Spleen (tissue), 11 donors: ENCODE results near the gene PNMA8C. TPM values are rescaled to one million over a fixed set of nuclear protein-coding genes. Genes with fewer than 3 reads are reported as not detected.

ENCODE experiments used
- DNase-seq: peaks from one replicate; pipeline ENCODE4 v3.0.0-alpha.2; 2020
- H3K27ac ChIP-seq, 8 donors: fragments of 200-600 bp; sonication (generic) in 7 of 8; 1 replicate in 4 of 8; 2 replicates in 4 of 8; pipeline versions ENCODE4 v1.5.0 to v1.8.0; 2016 to 2021; ENCODE audit warnings: inconsistent platforms in 4 of 8, mild to moderate bottlenecking in 4 of 8, moderate library complexity in 1 of 8
- H3K27me3 ChIP-seq, 7 donors: fragments of 200-600 bp; sonication (generic) in 6 of 7; replicated peaks in 1 of 7; 1 replicate in 4 of 7; 2 replicates in 3 of 7; pipeline versions ENCODE4 v1.5.0 to v1.8.0; 2016 to 2021; ENCODE audit warnings: inconsistent platforms in 3 of 7, mild to moderate bottlenecking in 1 of 7
- H3K36me3 ChIP-seq, 6 donors: fragments of 200-600 bp; sonication (generic) in 5 of 6; 1 replicate in 4 of 6; 2 replicates in 2 of 6; pipeline versions ENCODE4 v1.5.0 to v1.8.0; 2016 to 2021; ENCODE audit warnings: inconsistent platforms in 2 of 6
- H3K4me1 ChIP-seq, 6 donors: fragments of 200-600 bp; sonication (generic) in 5 of 6; 1 replicate in 3 of 6; 2 replicates in 3 of 6; pipeline versions ENCODE4 v1.5.0 to v1.8.0; 2016 to 2021; ENCODE audit warnings: inconsistent platforms in 3 of 6
- H3K4me3 ChIP-seq, 8 donors: fragments of 200-600 bp; sonication (generic) in 7 of 8; 1 replicate in 4 of 8; 2 replicates in 4 of 8; pipeline versions ENCODE4 v1.5.0 to v1.8.0; 2016 to 2021; ENCODE audit warnings: inconsistent platforms in 4 of 8, mild to moderate bottlenecking in 4 of 8, moderate library complexity in 2 of 8
- H3K9me3 ChIP-seq, 8 donors: fragments of 200-600 bp; sonication (generic) in 7 of 8; 1 replicate in 4 of 8; 2 replicates in 4 of 8; pipeline versions ENCODE4 v1.5.0 to v1.8.0; 2016 to 2021; ENCODE audit warnings: inconsistent platforms in 4 of 8
- POLR2A ChIP-seq, 3 donors: fragments of 450-650 bp; IDR thresholded peaks; one replicate each; pipeline ENCODE4 v1.5.1; 2017; ENCODE audit warnings: antibody characterized with exemption in 3 of 3, mild to moderate bottlenecking in 1 of 3
- POLR2AphosphoS5 ChIP-seq, 3 donors: sonication (generic); formaldehyde crosslinking; IDR thresholded peaks; one replicate each; pipeline ENCODE4 v1.5.1; 2017; ENCODE audit warnings: antibody characterized with exemption in 3 of 3
- WGBS, 5 donors: extraction: QIAGEN DNeasy Blood & Tissue Kit in 3 of 5; methylation state at CpG; one replicate each; pipeline versions ENCODE4 v1.1.5 to v1.1.7; 2013 to 2018; 5-methylcytosine and 5-hydroxymethylcytosine counted together
- intact Hi-C: fragments of 100-400 bp; cut with DNase I; formaldehyde crosslinking; loops from one replicate; pipeline ENCODE4 v1.15.0; 2023; ENCODE audit warnings: low total_unique reads
- polyA plus RNA-seq, 3 donors: library from polyadenylated mRNA; stranded (reverse); fragments of 200-250 nt; gene quantifications; one replicate each; pipeline ENCODE4 v1.2.1, GENCODE V29; 2013
- total RNA-seq, 7 donors: library from RNA; depleted of rRNA in 3 of 7; stranded (reverse); fragments of >200 nt in 3 of 7; fragmentation: NEBNext Ultra II Directional in 4 of 7; extraction: Animal tissue kit (Norgen Biotek cat#: 25700) in 4 of 7; gene quantifications; one replicate each; pipeline versions ENCODE4 v1.1.0 to v1.2.1, GENCODE V29; 2016 to 2021
- TF ChIP-seq, protein P1 (sequence below), 11 experiments: fragments of 200-600 bp in 7 of 11; fragments of 450-650 bp in 4 of 11; sonication (generic) in 4 of 11; IDR thresholded peaks in 8 of 11; conservative IDR thresholded peaks in 3 of 11; 1 replicate in 7 of 11; 2 replicates in 4 of 11; pipeline versions ENCODE4 v1.4.0 to v1.8.0; 2016 to 2021; ENCODE audit warnings: antibody characterized with exemption in 11 of 11, inconsistent platforms in 4 of 11, mild to moderate bottlenecking in 1 of 11
- donor health status: healthy with polysubstance abuse.
- donor health status: DM: no; HTN: no; CAD: no; lungs with moderate emphysema.
- donor health status: DM: no; HTN: no; CAD: no.
- donor health status: Bipolar disorder and iron deficiency.
- donor health status: healthy.
- donor health status: DM: no; HTN: no; CAD: no.
- donor health status: DM: yes; HTN: yes; CAD: no.

The PNMA8C gene
- total and polyA plus RNA-seq, 10 donors: 0.03 TPM; not detected in 9

DNA sequence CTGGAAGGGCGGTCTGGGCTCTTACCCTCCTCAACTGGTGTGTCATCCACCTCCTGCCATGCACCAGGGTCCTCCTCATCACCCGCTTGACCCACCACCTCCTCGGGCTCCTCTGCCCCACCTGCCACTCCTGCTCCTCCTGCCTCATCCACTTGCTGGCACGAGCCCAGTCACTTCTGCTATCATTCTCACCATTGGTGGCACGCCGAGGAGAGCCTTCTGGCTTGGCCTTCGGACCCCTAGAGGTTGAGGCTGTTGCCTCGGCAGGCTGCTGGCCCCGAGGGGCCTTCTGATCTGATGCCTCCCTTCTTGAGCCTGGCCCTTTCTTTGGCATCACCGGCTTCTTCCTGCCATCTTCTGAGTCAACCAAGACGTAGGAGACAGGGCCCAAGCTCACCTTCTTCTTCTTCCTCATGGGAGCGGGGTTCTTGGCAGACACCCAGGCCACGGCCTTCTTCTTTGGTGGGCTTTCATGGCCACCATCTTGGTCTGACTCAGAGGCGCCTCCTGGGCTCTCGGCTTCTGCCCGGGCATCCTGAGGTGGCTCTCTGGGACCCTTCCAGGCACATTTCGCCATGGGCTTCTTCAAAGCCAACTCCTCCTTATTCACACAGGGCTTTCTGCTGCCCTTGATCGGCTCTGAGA, 40.9 kb upstream of the PNMA8C start:
- Histone ChIP-seq H3K4me1 (peaks cover 0 to 13% (median 7%) of the 10 kb centered on the region in 6 donors), H3K4me3 (no peak overlapping the region), H3K9me3 (no peaks in the 10 kb centered on the region), H3K27me3 (peaks cover 0 to 61% (median 11%) of the 10 kb centered on the region in 7 donors), H3K27ac (no peak overlapping the region), H3K36me3 (no peaks in the 10 kb centered on the region)
- TF ChIP-seq, protein P1, sequence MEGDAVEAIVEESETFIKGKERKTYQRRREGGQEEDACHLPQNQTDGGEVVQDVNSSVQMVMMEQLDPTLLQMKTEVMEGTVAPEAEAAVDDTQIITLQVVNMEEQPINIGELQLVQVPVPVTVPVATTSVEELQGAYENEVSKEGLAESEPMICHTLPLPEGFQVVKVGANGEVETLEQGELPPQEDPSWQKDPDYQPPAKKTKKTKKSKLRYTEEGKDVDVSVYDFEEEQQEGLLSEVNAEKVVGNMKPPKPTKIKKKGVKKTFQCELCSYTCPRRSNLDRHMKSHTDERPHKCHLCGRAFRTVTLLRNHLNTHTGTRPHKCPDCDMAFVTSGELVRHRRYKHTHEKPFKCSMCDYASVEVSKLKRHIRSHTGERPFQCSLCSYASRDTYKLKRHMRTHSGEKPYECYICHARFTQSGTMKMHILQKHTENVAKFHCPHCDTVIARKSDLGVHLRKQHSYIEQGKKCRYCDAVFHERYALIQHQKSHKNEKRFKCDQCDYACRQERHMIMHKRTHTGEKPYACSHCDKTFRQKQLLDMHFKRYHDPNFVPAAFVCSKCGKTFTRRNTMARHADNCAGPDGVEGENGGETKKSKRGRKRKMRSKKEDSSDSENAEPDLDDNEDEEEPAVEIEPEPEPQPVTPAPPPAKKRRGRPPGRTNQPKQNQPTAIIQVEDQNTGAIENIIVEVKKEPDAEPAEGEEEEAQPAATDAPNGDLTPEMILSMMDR (IDR thresholded peaks at IDR 0.05 in 8 of 11, conservative IDR thresholded peaks at IDR 0.05 in 3 of 11): no peak
- TF ChIP-seq POLR2AphosphoS5 (IDR thresholded peaks at IDR 0.05) (no peak), POLR2A (IDR thresholded peaks at IDR 0.05) (no peak)
- DNase-seq: no peak
- intact Hi-C loops: no loop called here
- 86 to 98% (median 91%) methylated on average over 18 of the region's 18 CpGs for WGBS, 5 donors

DNA sequence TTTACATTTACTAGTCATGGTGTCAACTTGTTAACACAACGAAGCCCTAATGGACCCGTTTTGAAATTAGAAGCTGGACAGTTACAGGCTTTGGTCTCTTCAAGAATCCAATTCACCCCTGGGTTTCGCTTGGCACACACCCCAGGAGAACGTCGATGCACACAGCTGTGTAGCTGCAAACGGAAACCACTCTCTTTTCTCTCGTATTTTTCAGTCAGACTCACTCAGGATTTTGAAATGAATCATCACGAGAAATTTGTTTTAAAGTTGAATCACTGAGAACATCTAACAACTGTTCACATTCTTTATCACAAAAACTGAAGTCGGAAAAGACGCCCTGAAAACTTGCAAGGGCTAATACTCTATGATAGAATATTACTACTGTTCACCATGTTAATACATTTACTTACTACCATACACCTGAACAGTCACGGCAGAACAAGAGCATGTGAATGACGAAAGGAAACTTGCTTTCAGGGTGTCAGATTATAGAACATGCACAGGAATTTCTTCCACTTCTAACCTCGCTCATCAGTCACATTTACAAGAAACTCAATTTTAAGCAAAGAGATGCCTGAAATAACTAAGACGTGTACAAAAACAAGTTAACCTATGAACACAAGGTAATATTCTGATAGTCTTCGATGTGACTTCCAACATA, 37.9 kb upstream of the PNMA8C start:
- no peak overlapping the region for H3K4me3 ChIP-seq

DNA sequence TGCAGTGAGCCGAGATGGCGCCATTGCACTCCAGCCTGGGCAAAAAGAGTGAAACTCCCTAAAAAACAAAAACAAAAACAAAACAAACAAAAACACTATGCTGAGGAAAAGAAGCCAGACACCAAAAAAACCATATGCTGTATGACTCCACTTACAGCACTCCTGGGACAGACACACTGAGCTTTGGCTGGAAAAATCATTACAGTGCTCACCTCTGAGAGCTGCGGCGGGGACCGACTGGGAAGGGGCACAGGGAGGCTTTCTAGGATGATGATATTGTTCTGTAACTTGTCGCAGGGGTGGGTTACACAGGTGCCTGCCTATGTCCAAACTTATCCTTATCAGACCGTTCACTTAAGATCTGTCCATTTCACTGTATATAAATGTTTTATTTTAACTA, 34.8 kb upstream of the PNMA8C start:
- Histone ChIP-seq H3K36me3 (no peaks in the 10 kb centered on the region), H3K4me3 (no peak overlapping the region), H3K27me3 (peaks cover 0 to 35% (median 0%) of the 10 kb centered on the region in 7 donors), H3K9me3 (no peaks in the 10 kb centered on the region), H3K4me1 (peaks cover 0 to 4% (median 0%) of the 10 kb centered on the region in 6 donors), H3K27ac (no peak overlapping the region)
- WGBS, 5 donors: 78 to 99% (median 82%) methylated on average over 7 of the region's 7 CpGs
- DNase-seq: no peak
- intact Hi-C loops: no loop called here
- no peak for TF ChIP-seq POLR2A (IDR thresholded peaks at IDR 0.05)
- TF ChIP-seq, protein P1 (IDR thresholded peaks at IDR 0.05 in 8 of 11, conservative IDR thresholded peaks at IDR 0.05 in 3 of 11): no peak
- no peak for TF ChIP-seq POLR2AphosphoS5 (IDR thresholded peaks at IDR 0.05)

More for the DNA sequence above, 37.9 kb upstream of the PNMA8C start:
- Histone ChIP-seq H3K9me3 (no peaks in the 10 kb centered on the region), H3K27ac (no peak overlapping the region), H3K4me1 (peaks cover 0 to 10% (median 7%) of the 10 kb centered on the region in 6 donors), H3K36me3 (no peaks in the 10 kb centered on the region), H3K27me3 (peaks cover 0 to 38% (median 7%) of the 10 kb centered on the region in 7 donors)
- TF ChIP-seq POLR2A (IDR thresholded peaks at IDR 0.05): no peak
- TF ChIP-seq, protein P1 (IDR thresholded peaks at IDR 0.05 in 8 of 11, conservative IDR thresholded peaks at IDR 0.05 in 3 of 11): no peak
- TF ChIP-seq POLR2AphosphoS5 (IDR thresholded peaks at IDR 0.05): no peak
- WGBS, 5 donors: 59 to 70% (median 61%) methylated on average over 15 of the region's 15 CpGs
- intact Hi-C loops: no loop called here
- DNase-seq: no peak

DNA sequence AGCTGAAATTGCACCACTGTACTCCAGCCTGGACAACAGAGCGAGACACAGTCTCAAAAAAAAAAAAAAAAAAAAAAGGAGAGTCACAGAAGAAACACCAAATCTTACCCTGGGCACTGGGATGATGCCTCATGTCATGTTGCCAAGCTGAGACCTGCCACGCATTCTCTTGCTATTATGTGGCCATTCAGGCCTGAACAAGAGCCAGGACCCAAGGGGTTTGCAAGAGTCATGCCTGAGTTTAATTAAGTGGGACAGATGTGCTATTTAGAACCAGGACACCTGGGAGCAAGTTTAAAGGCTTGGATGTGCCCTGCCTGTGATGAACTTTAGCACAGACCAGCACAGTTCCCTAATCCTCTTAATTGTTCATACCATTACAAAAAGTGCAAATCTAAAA, 32.8 kb upstream of the PNMA8C start:
- 86 to 98% (median 88%) methylated on average over 2 of the region's 2 CpGs for WGBS, 5 donors
- no peaks in the 10 kb centered on the region for H3K36me3 ChIP-seq
- intact Hi-C loops: no loop called here

More for the DNA sequence above, 32.8 kb upstream of the PNMA8C start:
- Histone ChIP-seq H3K9me3 (no peaks in the 10 kb centered on the region), H3K27me3 (peaks cover 0 to 48% (median 0%) of the 10 kb centered on the region in 7 donors), H3K27ac (no peak overlapping the region), H3K4me1 (peaks cover 0 to under 1% (median 0%) of the 10 kb centered on the region in 6 donors), H3K4me3 (no peak overlapping the region)
- TF ChIP-seq POLR2A (IDR thresholded peaks at IDR 0.05) (no peak), POLR2AphosphoS5 (IDR thresholded peaks at IDR 0.05) (no peak)
- TF ChIP-seq, protein P1 (IDR thresholded peaks at IDR 0.05 in 8 of 11, conservative IDR thresholded peaks at IDR 0.05 in 3 of 11): no peak
- no peak for DNase-seq
